ENCODE measurements around the gene PLXNA1.

DNA sequence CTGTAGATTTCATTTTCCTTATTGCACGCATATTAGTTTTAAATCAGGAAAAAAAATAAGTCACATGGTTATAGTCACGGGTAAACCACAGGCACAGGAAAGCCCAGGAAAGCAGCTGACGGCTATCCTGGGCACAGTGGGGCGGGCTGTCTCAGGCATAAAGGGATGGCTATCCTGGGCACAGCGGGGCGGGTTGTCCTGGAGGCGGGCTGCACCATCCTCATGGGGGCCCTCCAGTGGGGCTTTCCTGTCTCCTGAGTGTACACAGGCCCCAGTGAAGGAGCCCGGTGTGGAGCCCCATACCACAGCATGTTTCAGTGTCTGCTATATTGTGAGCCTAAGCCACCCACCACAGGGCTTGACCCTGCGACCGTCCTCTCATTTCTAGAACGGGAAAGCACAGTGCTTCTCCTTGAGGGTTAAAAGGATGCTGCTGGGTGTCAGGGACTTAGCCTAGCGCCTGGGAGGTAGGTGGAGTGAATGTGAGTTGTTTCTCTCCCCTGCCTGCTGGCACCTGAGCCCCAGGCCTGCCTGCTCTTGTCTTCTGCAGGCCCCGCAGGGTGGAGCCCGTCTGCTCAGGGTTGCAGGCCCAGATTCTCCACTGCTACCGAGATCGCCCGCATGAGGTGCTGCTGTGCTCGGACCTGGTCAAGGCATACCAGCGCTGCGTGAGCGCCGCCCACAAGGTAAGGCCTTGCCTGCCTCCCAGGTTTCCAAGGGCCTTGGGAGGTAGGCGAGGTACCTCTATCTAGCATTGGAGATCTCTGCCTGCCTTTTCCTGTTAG is 25.9 kb upstream of the PLXNA1 start:
- TF ChIP-seq, protein P1, sequence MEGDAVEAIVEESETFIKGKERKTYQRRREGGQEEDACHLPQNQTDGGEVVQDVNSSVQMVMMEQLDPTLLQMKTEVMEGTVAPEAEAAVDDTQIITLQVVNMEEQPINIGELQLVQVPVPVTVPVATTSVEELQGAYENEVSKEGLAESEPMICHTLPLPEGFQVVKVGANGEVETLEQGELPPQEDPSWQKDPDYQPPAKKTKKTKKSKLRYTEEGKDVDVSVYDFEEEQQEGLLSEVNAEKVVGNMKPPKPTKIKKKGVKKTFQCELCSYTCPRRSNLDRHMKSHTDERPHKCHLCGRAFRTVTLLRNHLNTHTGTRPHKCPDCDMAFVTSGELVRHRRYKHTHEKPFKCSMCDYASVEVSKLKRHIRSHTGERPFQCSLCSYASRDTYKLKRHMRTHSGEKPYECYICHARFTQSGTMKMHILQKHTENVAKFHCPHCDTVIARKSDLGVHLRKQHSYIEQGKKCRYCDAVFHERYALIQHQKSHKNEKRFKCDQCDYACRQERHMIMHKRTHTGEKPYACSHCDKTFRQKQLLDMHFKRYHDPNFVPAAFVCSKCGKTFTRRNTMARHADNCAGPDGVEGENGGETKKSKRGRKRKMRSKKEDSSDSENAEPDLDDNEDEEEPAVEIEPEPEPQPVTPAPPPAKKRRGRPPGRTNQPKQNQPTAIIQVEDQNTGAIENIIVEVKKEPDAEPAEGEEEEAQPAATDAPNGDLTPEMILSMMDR (IDR thresholded peaks at IDR 0.05; ENCODE audit: poor library complexity) = no peak
- TF ChIP-seq EZH2phosphoT487 (IDR thresholded peaks at IDR 0.05; ENCODE audit: low read depth, severe bottlenecking, unreplicated experiment) (no peak), EZH2 (IDR thresholded peaks at IDR 0.05; ENCODE audit: borderline replicate concordance) (no peak)
